ENCODE results near the gene JAK3. TPM values are rescaled to one million over a fixed set of nuclear protein-coding genes. Genes with fewer than 3 reads are reported as not detected.

Gene JAK3
- total and polyA plus RNA-seq, 2 of the 4 experiments (the other 2 are of a cell fraction), result 0.36 to 1.5 TPM

GRCh38 chr19:17824339-17824738 lies 23.4 kb downstream of the JAK3 start:
- Histone ChIP-seq H3K36me3 (ENCODE audit: control insufficient read depth, insufficient read depth, low read length) (no peaks in the 10 kb centered on the region), H3K4me1 (ENCODE audit: control insufficient read depth, insufficient read depth, low read length) (no peaks in the 10 kb centered on the region), H3K9ac (ENCODE audit: low read depth, low read length) (no peak overlapping the region), H3K9me3 (ENCODE audit: control insufficient read depth, insufficient read depth, low read length) (no peaks in the 10 kb centered on the region), H2BK5ac (ENCODE audit: low read depth, low read length, poor library complexity, severe bottlenecking) (no peak overlapping the region), H3K27me3 (ENCODE audit: control insufficient read depth, insufficient read depth, low read length) (peaks cover 13% of the 10 kb centered on the region), H4K20me1 (ENCODE audit: insufficient read depth, low read length) (no peaks in the 10 kb centered on the region), H2BK20ac (ENCODE audit: low read depth, low read length) (no peak overlapping the region), H3K4me3 (ENCODE audit: insufficient read depth, low read depth, low read length) (no peak overlapping the region), H4K5ac (ENCODE audit: low read depth, low read length) (no peak overlapping the region), H4K8ac (ENCODE audit: low read depth in 2 of 2, low read length in 2 of 2) (no peak overlapping the region), H3K56ac (ENCODE audit: extremely low read depth, insufficient read depth, low read length) (no peak overlapping the region), H3K14ac (replicated peaks; ENCODE audit: low read depth, low read length) (no peak overlapping the region), H3K79me1 (ENCODE audit: low read depth in 1 of 2, low read length in 2 of 2) (no peaks in the 10 kb centered on the region), H2AK5ac (ENCODE audit: low read depth, low read length) (no peak overlapping the region), H3K4ac (ENCODE audit: low read depth, low read length) (no peak overlapping the region), H4K91ac (ENCODE audit: insufficient read depth, low read depth, low read length) (no peak overlapping the region), H2AFZ (replicated peaks; ENCODE audit: low read length, poor library complexity) (no peak overlapping the region), H3K18ac (ENCODE audit: low read depth, low read length) (no peak overlapping the region), H3K23ac (ENCODE audit: low read depth, low read length) (no peak overlapping the region), H3K4me2 (ENCODE audit: low read depth, low read length) (no peak overlapping the region), H3K9me1 (ENCODE audit: insufficient read depth, low read length) (no peaks in the 10 kb centered on the region), H2BK15ac (ENCODE audit: low read depth, low read length) (no peak overlapping the region), H2AK9ac (replicated peaks; ENCODE audit: low read depth, low read length, poor library complexity) (no peak overlapping the region), H3K27ac (ENCODE audit: insufficient read depth, low read length) (no peak overlapping the region), H2BK120ac (ENCODE audit: low read depth, low read length) (no peak overlapping the region)
- no CpG with 5 or more reads among the region's 8 CpGs for WGBS, 2 experiments (ENCODE audit: extremely low coverage in 2 of 2, insufficient read length in 1 of 2)
- dilution Hi-C loops (cut with HindIII; ENCODE audit: low sequenced_read_pairs, unreplicated experiment) (no loop called here), in situ Hi-C loops (cut with MboI; ENCODE audit: low sequenced_read_pairs) (no loop called here), intact Hi-C loops (cut with micrococcal nuclease) (no loop called here)
- CTCF ChIA-PET, result no interaction called here
- no peak for DNase-seq
- POLR2A ChIA-PET (ENCODE audit: unreplicated experiment), result no interaction called here
- BruUV-seq (replicated peaks), result no TSS peak
- TF ChIP-seq SMC3 (IDR thresholded peaks at IDR 0.05; ENCODE audit: low read depth, low read length) (no peak), MAFK (IDR thresholded peaks at IDR 0.05; ENCODE audit: low read depth, low read length) (no peak), BHLHE40 (IDR thresholded peaks at IDR 0.05; ENCODE audit: low read depth, low read length) (no peak), MXI1 (IDR thresholded peaks at IDR 0.05; ENCODE audit: borderline replicate concordance, low read depth, low read length) (no peak), RCOR1 (IDR thresholded peaks at IDR 0.05; ENCODE audit: insufficient replicate concordance, low read length) (no peak), POLR2A (IDR thresholded peaks at IDR 0.05; ENCODE audit: low read depth, low read length) (no peak), ELK1 (IDR thresholded peaks at IDR 0.05; ENCODE audit: borderline replicate concordance, low read depth, low read length) (no peak), CTCF (conservative IDR thresholded peaks at IDR 0.05; ENCODE audit: low read depth, low read length) (no peak), CEBPB (IDR thresholded peaks at IDR 0.05; ENCODE audit: low read depth, low read length) (no peak), MAZ (IDR thresholded peaks at IDR 0.05; ENCODE audit: borderline replicate concordance, low read depth, low read length) (no peak)
- ATAC-seq (ENCODE audit: low read depth), result no peak
